NT2/D1 (cell line): ENCODE measurements around the gene ARF1.

Source experiments
- DNase-seq: peaks from one replicate; pipeline ENCODE4 v3.0.0-alpha.2; 2011; ENCODE audit warnings: low read depth, low spot score
- H3K27me3 ChIP-seq: 2 replicates; pipeline ENCODE4 v1.6.0; 2011; ENCODE audit warnings: mild to moderate bottlenecking; ENCODE audit not compliant: insufficient read length, insufficient read depth
- H3K36me3 ChIP-seq: 2 replicates; pipeline ENCODE4 v1.6.1; 2011; ENCODE audit warnings: mild to moderate bottlenecking, low read length, mixed read lengths; ENCODE audit not compliant: insufficient read depth, insufficient read length
- H3K4me1 ChIP-seq: 2 replicates; pipeline ENCODE4 v1.5.1; 2011; ENCODE audit not compliant: insufficient read depth, insufficient read length
- H3K4me3 ChIP-seq: 2 replicates; pipeline ENCODE4 v1.5.1; 2011; ENCODE audit warnings: low read depth; ENCODE audit not compliant: insufficient read length
- H3K9ac ChIP-seq: 2 replicates; pipeline ENCODE4 v1.6.0; 2011; ENCODE audit warnings: low read depth; ENCODE audit not compliant: insufficient read length
- H3K9me3 ChIP-seq: 2 replicates; pipeline ENCODE4 v1.5.1; 2011; ENCODE audit warnings: mild to moderate bottlenecking, low read length; ENCODE audit not compliant: insufficient read depth
- SUZ12 ChIP-seq: IDR thresholded peaks from 2 replicates; pipeline ENCODE4 v1.6.1; 2011; ENCODE audit not compliant: insufficient read length, insufficient read depth; ENCODE audit errors: extremely low read depth
- YY1 ChIP-seq: IDR thresholded peaks from 2 replicates; pipeline ENCODE4 v1.6.1; 2011; ENCODE audit not compliant: insufficient read length, insufficient read depth
- ZNF274 ChIP-seq: IDR thresholded peaks from 2 replicates; pipeline ENCODE4 v1.6.1; 2011; ENCODE audit warnings: mild to moderate bottlenecking, low read depth, low read length

ARF1 gene

DNA sequence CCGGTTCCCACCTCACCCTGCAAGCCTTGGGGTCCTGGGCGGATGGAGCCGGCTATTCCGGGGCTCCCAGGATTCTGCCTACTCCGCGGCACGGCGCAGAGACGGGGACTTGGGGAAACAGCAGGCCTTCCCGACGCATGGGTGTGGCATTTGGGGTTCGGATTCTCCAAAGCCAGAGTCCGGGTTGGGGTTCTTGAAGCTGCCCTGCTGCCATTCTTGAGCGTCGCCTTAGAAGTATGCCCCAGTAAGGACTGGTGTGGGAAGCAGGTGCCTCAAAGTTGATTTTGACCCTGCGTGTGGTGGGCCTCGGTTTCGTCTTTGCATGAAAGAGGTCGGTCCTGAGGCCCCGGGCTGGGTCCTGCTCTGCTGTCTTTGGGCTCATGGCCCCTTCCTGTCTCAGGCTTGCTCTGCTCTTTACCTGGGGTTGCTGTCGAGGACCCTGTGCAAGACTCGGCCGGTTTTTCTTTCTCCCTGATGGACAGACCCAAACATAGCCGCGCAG, 58.3 kb downstream of the ARF1 start:
- Histone ChIP-seq H3K4me3 (peak overlapping the region; percentile 96), H3K4me1 (peaks cover 8% of the 10 kb centered on the region)
- no peak for DNase-seq

GRCh38 chr1:228141226-228142044, 58.9 kb downstream of the ARF1 start:
- no peak for TF ChIP-seq SUZ12
- no peak for TF ChIP-seq ZNF274
- no peak for TF ChIP-seq YY1
- H3K4me1 ChIP-seq, result peaks cover 8% of the 10 kb centered on the region
- H3K27me3 ChIP-seq, result peaks cover 26% of the 10 kb centered on the region
- H3K9ac ChIP-seq, result peak overlapping the region; percentile 96
- DNase-seq, result no peak
- H3K4me3 ChIP-seq, result peak overlapping the region; percentile 96
- peaks cover 41% of the 10 kb centered on the region for H3K36me3 ChIP-seq
- no peaks in the 10 kb centered on the region for H3K9me3 ChIP-seq

More for the DNA sequence above, 58.3 kb downstream of the ARF1 start:
- Histone ChIP-seq H3K9ac (peak overlapping the region; percentile 96), H3K27me3 (peaks cover 32% of the 10 kb centered on the region), H3K36me3 (peaks cover 34% of the 10 kb centered on the region), H3K9me3 (no peaks in the 10 kb centered on the region)
- TF ChIP-seq YY1, result no peak
- TF ChIP-seq SUZ12, result no peak

- Histone ChIP-seq H3K9me3 (no peaks in the 10 kb centered on the region), H3K4me1 (peaks cover 8% of the 10 kb centered on the region), H3K9ac (peak overlapping the region; percentile 53), H3K27me3 (peaks cover 18% of the 10 kb centered on the region), H3K4me3 (no peak overlapping the region), H3K36me3 (peaks cover 48% of the 10 kb centered on the region)
- TF ChIP-seq SUZ12 (no peak), ZNF274 (no peak), YY1 (no peak)
- no peak for DNase-seq
Measured at GRCh38 chr1:228142155-228142691, 59.7 kb downstream of the ARF1 start.

DNA sequence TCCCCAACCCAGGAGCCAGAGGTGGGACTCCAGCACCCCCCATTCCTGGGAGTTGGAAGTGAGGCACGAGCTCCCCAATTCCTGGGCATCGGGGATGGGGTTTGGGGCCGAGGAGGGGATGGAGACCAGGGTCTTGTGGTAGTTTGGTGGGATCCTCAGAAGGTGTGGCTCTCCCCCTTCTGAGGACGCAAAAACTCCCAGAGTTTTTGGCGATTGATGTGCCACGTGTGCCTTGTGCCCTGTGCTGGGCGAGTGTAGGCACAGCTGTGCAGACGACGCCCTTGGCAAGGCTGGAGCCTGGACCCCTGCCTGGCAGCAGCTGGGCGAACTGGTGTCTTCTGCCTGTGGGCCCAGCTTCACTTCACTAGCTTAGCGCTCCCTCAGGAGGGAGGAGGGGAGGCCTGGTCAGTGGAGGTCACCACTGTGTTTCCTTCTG, 60.2 kb downstream of the ARF1 start:
- Histone ChIP-seq H3K27me3 (peaks cover 14% of the 10 kb centered on the region), H3K9ac (no peak overlapping the region), H3K36me3 (peaks cover 53% of the 10 kb centered on the region), H3K9me3 (no peaks in the 10 kb centered on the region), H3K4me1 (peaks cover 8% of the 10 kb centered on the region), H3K4me3 (no peak overlapping the region)
- TF ChIP-seq YY1 (no peak), SUZ12 (no peak), ZNF274 (no peak)
- no peak for DNase-seq

- Histone ChIP-seq H3K27me3 (peaks cover 13% of the 10 kb centered on the region), H3K4me1 (peaks cover 8% of the 10 kb centered on the region), H3K9me3 (no peaks in the 10 kb centered on the region), H3K9ac (peak overlapping the region; percentile 45), H3K4me3 (no peak overlapping the region), H3K36me3 (peaks cover 62% of the 10 kb centered on the region)
- TF ChIP-seq YY1 (no peak), ZNF274 (no peak), SUZ12 (no peak)
- no peak for DNase-seq
Measured at GRCh38 chr1:228143480-228144192, 61.1 kb downstream of the ARF1 start.

- H3K36me3 ChIP-seq, result peaks cover 69% of the 10 kb centered on the region
Measured at GRCh38 chr1:228144193-228144992, 61.9 kb downstream of the ARF1 start.

DNA sequence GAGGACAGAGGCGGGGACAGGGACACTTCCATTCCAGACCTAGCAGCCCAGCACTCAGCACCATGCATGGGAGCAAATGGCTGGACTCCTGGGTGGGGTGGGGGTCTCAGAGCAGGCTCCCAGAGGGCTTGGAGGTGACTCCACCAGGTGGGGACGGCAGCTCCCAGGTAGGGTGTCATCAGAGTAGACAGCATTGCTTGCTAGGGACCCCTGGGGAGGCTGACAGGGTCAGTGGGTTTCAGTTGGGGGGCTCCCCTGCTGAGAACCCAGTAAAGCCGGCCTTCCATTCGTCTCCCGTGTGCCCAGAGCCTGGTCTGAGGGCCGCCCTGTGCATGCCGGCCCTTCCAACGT, 62.5 kb downstream of the ARF1 start:
- Histone ChIP-seq H3K9me3 (no peaks in the 10 kb centered on the region), H3K4me1 (peaks cover 18% of the 10 kb centered on the region), H3K9ac (no peak overlapping the region), H3K36me3 (peaks cover 73% of the 10 kb centered on the region), H3K4me3 (no peak overlapping the region), H3K27me3 (peaks cover 13% of the 10 kb centered on the region)
- TF ChIP-seq ZNF274, result no peak
- TF ChIP-seq YY1, result no peak
- no peak for TF ChIP-seq SUZ12
- DNase-seq, result no peak

More at GRCh38 chr1:228144193-228144992, 61.9 kb downstream of the ARF1 start:
- Histone ChIP-seq H3K4me1 (peaks cover 14% of the 10 kb centered on the region), H3K9me3 (no peaks in the 10 kb centered on the region), H3K9ac (peak overlapping the region; percentile 45), H3K27me3 (peaks cover 13% of the 10 kb centered on the region), H3K4me3 (no peak overlapping the region)
- no peak for TF ChIP-seq ZNF274
- no peak for TF ChIP-seq SUZ12
- no peak for TF ChIP-seq YY1
- DNase-seq, result no peak
